ES-I3 (cell line): Measurements from ENCODE around the gene MICAL2.
"Not testable (repeated sequence)": the region's sequence is repeated elsewhere in the genome, so short reads cannot be mapped to it uniquely, and the experiment has no call there.

Experiments used
- H3K36me3 ChIP-seq: 2 replicates; pipeline ENCODE4 v1.6.1; 2013; ENCODE audit warnings: mild to moderate bottlenecking, low read length, control low read depth, moderate library complexity; ENCODE audit not compliant: insufficient read depth
- H3K4me1 ChIP-seq: 2 replicates; pipeline ENCODE4 v1.6.1; 2013; ENCODE audit warnings: mild to moderate bottlenecking, control low read depth, low read length; ENCODE audit not compliant: insufficient read depth
- H3K9ac ChIP-seq: 2 replicates; pipeline ENCODE4 v1.6.1; 2013; ENCODE audit warnings: low read depth, mild to moderate bottlenecking, low read length, moderate library complexity
- H3K9me3 ChIP-seq: 2 replicates; pipeline ENCODE4 v1.6.1; 2013; ENCODE audit warnings: mild to moderate bottlenecking, low read length, moderate library complexity; ENCODE audit not compliant: control insufficient read depth, insufficient read depth

The MICAL2 gene

GRCh38 chr11:12137938-12138731 is 27.7 kb downstream of the MICAL2 start:
- peaks cover 5% of the 10 kb centered on the region; the same call in 1 of the 2 replicates for H3K4me1 ChIP-seq

DNA sequence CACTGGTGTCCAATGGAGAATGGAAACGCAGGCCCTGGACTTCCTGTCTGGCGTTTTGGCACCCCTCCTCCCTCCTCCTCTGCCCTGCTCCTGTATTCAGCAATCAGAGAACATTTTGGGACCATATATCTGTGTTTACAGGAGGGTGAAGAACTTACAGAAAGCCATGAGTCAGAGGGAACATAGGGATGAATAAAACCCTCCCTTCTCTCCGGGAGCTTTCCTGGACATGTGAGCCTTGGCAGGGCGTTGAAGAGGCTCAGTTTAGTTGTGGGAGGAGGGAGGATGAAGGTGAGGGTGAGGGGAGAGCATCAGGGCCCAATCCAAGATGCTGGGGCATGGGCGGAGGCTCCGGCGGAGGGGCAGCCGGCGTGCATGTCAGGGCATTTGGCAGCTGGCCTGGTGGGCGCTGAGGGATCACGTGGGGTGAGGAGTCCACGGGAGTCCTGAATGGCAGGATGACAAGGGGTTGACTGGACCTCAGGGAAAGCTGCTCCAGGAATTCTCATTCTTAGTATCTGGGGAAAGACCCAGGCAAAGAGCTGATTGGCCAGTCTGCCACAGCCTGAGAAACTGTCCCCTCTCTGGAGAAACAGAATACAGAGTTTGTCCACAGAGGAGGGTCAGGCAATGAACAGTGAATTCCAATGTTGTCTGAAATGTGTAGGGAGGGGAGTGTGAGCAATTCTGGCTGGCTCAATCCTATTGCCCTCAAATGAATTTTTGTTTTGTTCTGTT is 28.9 kb downstream of the MICAL2 start:
- Histone ChIP-seq H3K9ac (no peak overlapping the region), H3K36me3 (no peaks in the 10 kb centered on the region), H3K9me3 (no peaks in the 10 kb centered on the region), H3K4me1 (peaks cover 5% of the 10 kb centered on the region; the same call in 1 of the 2 replicates)

More at GRCh38 chr11:12137938-12138731, 27.7 kb downstream of the MICAL2 start:
- Histone ChIP-seq H3K9ac (no peak overlapping the region), H3K9me3 (no peaks in the 10 kb centered on the region), H3K36me3 (no peaks in the 10 kb centered on the region)

DNA sequence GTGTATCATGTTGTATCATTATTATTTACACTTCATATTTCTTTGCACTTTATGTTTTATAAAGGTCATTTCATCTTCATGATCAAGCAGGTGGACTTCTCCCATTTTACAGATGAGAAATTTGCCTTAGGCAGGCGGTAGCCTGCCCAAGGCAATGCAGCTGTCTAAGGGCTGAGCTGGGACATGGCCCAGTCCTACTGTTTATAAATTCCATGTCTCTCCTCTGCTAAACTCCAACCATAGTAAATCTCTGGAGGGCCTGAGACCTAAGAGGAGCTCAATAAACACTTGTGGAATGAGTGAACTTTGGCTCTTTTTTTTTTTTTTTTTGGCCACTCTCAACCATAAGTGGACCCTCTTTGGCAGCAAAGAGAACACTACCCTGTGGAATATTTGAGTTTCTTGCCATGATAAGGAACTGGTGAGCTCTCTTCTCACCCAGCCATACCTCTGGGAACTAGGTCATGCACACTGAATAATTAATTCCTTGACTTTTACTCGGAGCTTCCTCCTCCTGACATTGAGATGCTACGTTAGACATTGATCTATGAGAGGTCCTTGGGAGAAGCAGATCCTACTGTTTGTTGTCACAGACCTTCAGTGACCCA is 29.9 kb downstream of the MICAL2 start:
- H3K9ac ChIP-seq, result no peak overlapping the region
- H3K9me3 ChIP-seq, result no peaks in the 10 kb centered on the region
- peaks cover 5% of the 10 kb centered on the region; the same call in 1 of the 2 replicates for H3K4me1 ChIP-seq
- H3K36me3 ChIP-seq, result no peaks in the 10 kb centered on the region

GRCh38 chr11:12141283-12141682 is 30.9 kb downstream of the MICAL2 start:
- Histone ChIP-seq H3K9me3 (no peaks in the 10 kb centered on the region), H3K9ac (no peak overlapping the region), H3K4me1 (peaks cover 5% of the 10 kb centered on the region; the same call in 1 of the 2 replicates), H3K36me3 (no peaks in the 10 kb centered on the region)

DNA sequence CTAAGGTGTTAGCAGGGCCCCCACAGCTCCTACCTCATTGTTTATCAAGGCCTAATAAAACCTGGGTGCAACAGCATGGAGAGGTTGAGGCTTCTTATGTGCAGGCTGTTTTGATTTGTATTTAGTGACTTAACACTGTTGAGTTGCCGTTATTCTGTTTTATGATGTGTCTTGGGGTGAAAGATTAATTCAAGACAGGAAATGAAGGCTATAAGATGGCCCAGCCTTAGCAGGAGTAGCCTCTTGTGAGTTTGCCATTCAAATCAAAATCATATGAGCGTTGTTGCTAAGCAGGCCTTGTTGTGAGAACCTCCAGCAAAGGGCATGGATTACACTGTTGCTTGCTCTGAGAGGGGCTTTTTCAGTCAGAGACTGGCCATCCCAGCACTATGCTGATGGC is 31.8 kb downstream of the MICAL2 start:
- Histone ChIP-seq H3K4me1 (peaks cover 5% of the 10 kb centered on the region; the same call in 1 of the 2 replicates), H3K36me3 (no peaks in the 10 kb centered on the region), H3K9ac (no peak overlapping the region), H3K9me3 (no peaks in the 10 kb centered on the region)

DNA sequence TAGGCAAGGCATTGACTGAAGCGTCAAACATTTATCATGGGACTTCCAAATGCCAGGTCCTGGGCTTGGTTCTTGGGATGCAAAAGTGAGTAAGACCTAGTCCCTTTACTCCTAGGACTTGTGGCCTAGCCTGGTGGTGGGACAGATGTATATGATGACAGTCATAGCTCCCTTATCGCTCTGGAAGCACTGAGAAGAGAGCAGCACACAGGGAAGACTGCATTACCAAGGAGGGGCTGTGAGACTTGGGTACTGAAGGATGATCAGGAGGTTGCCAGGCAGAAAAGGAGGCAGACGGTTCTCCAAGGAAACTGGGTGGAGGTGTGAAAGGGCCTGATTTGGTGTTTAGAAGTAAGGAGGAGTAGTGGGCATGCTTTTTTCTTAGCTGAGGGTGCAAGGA is 32.5 kb downstream of the MICAL2 start:
- no peak overlapping the region for H3K9ac ChIP-seq
- H3K4me1 ChIP-seq, result peaks cover 5% of the 10 kb centered on the region; the same call in 1 of the 2 replicates
- no peaks in the 10 kb centered on the region for H3K9me3 ChIP-seq
- H3K36me3 ChIP-seq, result no peaks in the 10 kb centered on the region

DNA sequence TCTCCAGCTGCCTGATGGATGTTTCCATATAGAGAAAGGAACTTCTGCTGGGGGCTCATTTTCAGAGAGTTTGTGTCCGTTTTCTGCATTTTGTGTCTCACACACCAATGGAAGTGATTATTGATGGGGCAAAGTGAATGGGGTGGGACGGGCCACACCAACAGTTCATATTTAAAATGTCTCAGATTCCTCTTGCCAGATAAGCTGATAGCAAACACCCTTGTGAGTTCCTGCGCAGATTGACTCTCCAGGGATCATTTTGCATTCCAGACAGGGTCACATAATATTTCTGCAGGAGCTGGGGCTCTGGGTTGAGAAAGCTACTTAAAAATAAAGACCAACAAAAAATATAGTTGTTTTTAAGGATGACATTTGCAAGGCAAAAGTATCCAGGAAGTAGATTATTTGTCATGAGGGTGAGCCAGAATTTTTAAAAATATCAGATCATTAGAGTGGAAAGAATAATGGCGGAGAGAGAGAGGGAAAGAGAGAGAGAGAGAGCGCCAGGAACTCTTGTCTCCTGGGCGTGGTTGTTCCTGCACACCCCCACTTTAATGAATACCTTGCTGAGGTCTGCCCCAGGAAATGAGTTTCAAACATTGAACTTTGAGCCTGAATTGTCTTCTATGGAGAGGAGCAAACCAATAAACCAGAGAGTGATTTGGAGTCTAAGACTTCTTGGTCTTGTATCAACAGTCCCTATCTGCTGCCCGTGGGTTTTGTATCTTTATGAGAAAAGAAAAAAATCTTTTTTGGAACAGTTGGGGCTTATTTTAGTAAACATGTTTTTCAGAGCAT is 33.3 kb downstream of the MICAL2 start:
- Histone ChIP-seq H3K4me1 (peaks cover under 1% of the 10 kb centered on the region; the same call in 1 of the 2 replicates), H3K36me3 (no peaks in the 10 kb centered on the region), H3K9me3 (no peaks in the 10 kb centered on the region), H3K9ac (no peak overlapping the region)

DNA sequence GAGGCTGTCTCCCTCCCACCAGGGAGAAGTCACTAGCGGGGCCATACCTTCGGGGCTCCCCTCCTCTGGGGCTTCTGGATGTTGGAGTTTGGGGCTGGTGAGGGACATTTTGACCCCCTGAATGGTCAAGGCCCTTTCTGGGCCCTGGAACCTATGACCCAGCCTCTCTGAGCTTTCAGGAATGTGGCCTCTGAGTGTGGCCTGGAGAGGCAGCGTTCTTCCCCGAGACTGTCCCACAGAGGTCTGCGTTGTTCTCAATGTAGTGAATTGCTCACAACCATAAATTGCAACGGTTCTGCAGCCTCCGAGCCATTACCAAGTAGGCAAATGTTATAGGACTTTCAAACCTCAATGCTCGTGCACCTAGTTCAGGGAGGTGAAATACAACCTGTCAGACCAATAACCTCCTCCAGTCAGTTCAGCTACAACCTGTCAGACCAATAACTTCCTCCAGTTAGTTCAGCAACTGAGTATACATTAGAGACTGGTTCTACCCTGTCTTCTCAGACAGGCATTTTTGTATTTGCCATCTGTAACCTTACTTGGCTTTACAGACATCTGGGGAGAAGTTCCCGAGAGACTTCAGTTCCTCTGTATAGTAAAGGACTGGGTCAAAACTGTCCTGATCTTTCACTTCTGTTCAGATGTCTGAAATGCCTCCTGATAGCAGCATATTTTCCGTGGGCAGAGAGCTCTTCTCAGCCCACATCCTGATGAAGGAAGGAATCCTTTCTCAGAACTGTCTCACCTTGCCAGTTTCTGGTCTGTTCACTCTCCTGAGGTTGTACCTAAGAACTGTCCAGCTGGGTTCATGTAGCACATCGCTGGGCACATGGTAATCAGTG is 34.2 kb downstream of the MICAL2 start:
- H3K9ac ChIP-seq, result no peak overlapping the region

DNA sequence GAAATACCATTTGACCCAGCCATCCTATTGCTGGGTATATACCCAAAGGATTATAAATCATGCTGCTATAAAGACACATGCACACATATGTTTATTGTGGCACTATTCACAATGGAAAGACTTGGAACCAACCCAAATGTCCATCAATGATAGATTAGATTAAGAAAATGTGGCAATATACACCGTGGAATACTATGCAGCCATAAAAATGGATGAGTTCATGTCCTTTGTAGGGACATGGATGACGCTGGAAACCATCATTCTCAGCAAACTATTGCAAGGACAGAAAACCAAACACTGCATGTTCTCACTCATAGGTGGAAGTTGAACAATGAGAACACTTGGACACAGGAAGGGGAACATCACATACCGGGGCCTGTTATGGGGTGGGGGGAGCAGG is 36.3 kb downstream of the MICAL2 start:
- H3K9ac ChIP-seq, H3K9me3 ChIP-seq, H3K4me1 ChIP-seq, H3K36me3 ChIP-seq: not testable (repeated sequence)

More for the DNA sequence above, 34.2 kb downstream of the MICAL2 start:
- Histone ChIP-seq H3K9me3 (no peaks in the 10 kb centered on the region), H3K36me3 (no peaks in the 10 kb centered on the region), H3K4me1 (no peaks in the 10 kb centered on the region)

DNA sequence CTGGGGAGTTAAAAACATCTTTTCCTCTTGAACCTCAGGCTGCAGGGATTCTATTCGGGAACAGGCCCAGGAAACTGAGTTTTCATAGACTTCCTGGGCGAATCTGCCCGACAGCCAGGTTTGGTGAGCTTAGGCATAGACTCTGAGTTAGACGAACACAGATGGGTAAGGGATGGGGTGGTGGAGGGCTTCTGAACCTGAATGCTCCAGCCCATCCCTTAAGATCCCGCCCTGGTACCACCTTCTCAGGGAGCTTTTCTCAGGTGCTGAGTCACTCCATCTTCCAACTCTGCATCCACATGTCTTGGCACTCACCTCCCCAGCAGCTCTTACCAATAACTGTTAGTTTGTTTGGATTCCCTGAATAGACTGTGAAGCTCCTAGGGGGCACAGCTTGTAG is 37.4 kb downstream of the MICAL2 start:
- no peaks in the 10 kb centered on the region for H3K9me3 ChIP-seq
- no peaks in the 10 kb centered on the region for H3K4me1 ChIP-seq
- H3K9ac ChIP-seq, result no peak overlapping the region
- H3K36me3 ChIP-seq, result no peaks in the 10 kb centered on the region

- Histone ChIP-seq H3K9me3 (no peaks in the 10 kb centered on the region), H3K36me3 (no peaks in the 10 kb centered on the region), H3K9ac (no peak overlapping the region), H3K4me1 (no peaks in the 10 kb centered on the region)
Observed at GRCh38 chr11:12148466-12148865, 38.1 kb downstream of the MICAL2 start.

DNA sequence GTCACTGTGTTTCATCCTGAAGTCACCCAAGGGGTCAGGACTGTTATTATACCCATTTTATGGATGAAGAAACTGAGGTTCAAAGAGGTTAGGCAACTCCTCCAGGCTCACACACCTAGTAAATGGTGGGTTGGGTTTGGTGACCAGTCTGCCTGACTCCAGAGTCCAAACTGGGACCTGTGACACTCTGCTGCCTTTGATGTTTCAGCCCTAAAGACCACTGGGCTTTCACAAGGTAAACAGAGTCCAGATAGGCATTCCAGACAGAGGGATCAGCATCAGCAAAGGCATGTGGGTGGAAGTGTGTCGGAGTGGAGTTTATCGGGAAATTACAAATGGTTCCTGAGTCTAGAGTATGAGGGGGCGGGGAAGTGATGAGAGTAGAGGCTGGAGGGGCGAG is 38.5 kb downstream of the MICAL2 start:
- no peak overlapping the region for H3K9ac ChIP-seq
- no peaks in the 10 kb centered on the region for H3K36me3 ChIP-seq
- H3K4me1 ChIP-seq, result no peaks in the 10 kb centered on the region
- no peaks in the 10 kb centered on the region for H3K9me3 ChIP-seq

DNA sequence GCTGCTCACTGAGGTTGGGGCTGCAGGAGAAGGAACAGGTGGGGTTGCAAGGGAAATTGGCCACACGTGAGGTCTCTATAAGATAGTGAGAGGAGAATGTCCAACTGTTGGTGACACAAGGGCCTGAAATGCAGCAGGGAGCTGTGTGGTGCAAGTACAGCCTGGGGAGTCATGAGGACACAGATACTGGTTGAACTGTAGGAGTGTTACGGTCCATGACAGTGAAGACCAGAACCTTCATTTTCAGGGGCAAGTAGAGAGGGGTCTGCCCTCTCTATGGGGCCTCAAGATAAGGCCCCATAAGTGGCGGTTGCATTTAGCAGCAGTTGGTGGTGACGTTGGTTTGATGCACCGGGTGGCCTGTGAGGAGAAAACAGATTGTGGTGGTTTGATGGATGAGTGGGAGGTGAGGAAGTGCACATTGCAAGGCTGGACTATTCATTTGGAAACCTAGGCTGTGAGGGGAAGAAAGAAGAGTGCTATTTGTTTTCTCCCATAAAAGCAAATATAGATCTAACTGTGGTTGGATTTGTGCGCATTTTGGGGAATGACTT is 39.4 kb downstream of the MICAL2 start:
- H3K36me3 ChIP-seq, result no peaks in the 10 kb centered on the region
- no peak overlapping the region for H3K9ac ChIP-seq
- no peaks in the 10 kb centered on the region for H3K4me1 ChIP-seq
- no peaks in the 10 kb centered on the region for H3K9me3 ChIP-seq
